Measurements from ENCODE around the gene RNASEL.
A peak's percentile ranks its signal among the peaks of the same experiment; 100 is the strongest.

RNASEL gene

DNA sequence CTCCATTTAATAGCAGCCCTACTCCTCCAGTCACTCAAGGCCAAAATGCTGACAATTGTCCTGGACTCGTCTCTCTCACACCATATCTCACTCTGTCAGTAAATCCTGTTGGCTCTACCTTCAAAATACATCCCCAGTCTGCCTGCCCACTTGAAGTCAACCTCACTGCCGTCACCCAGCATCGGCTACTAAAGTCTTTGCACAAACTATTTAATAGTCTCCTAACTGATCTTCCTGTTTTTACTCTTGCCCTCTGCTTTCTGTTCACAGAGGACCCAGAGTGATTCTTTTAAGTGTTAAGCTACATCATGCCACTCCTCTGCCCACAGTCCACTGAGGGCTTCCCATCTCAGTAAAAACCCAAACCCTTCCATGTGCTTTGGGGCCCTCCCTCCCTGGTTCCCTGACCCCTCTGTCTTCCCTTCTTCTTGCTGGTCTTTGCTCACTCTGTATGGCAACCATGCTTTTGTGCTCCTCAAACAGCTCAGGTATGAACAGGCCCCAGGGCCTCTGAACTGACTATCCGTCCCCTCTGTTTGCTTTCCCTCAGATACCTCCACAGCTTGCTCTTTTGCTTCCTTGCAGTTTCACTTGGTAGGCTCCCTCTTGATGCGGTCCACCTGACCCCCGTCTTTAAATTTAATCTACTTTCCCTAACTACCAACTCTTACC lies 19.0 kb downstream of the RNASEL start:
- H3K4me3 ChIP-seq = no peak overlapping the region
- H3K4me2 ChIP-seq = peak overlapping the region; percentile 65
- TF ChIP-seq Cebpa-rat (IDR thresholded peaks at IDR 0.05) = no peak
- H3K27me3 ChIP-seq = no peaks in the 10 kb centered on the region
- peak overlapping the region; percentile 70 for H3K27ac ChIP-seq
- peaks cover 28% of the 10 kb centered on the region for H3K4me1 ChIP-seq
- H3K36me3 ChIP-seq = peaks cover 11% of the 10 kb centered on the region
- H4K20me1 ChIP-seq = no peaks in the 10 kb centered on the region
- H3K9me3 ChIP-seq = 0 out of 2 replicates have a peak, but pooled peaks cover 9% of the 10 kb centered on the region
- no peak overlapping the region; the same call in 1 of the 2 replicates for H3K9ac ChIP-seq

DNA sequence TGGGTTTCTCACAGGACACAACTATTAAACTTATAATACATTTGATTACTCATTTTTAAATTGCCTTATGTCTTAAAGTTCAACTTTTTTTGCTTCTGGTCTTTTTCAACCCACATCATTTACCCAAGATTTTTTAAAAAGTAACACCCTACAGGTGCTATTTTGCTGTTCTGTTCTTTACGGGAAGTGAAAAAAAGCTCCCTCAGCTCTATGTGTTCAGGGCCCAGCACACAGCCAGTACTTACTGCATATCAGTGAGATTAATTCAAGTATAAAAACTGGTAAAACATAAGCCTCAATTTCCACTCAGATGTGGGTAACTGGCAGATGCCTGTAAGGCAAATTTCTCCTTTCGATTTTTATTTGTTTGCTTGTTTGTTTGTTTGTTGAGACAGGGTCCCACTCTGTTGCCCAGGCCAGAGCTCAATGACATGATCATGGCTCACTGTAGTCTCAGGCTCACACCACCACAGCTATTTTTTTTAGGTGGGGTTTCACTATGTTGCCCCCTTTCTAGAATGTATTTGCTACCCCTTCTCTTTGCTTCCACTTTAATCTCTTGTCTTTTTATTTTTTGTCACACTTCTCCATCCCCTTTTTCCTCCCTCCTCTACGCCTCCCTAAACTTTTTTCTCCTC lies 20.3 kb downstream of the RNASEL start:
- Histone ChIP-seq H3K36me3 (no peaks in the 10 kb centered on the region; the same call in 1 of the 2 replicates), H3K27me3 (no peaks in the 10 kb centered on the region), H3K4me3 (no peak overlapping the region), H3K27ac (no peak overlapping the region), H3K9me3 (0 out of 2 replicates have a peak, but pooled peaks cover 9% of the 10 kb centered on the region), H3K9ac (no peak overlapping the region), H3K4me1 (peaks cover 28% of the 10 kb centered on the region), H4K20me1 (no peaks in the 10 kb centered on the region), H3K4me2 (peak overlapping the region; percentile 65)
- TF ChIP-seq Cebpa-rat (IDR thresholded peaks at IDR 0.05) = no peak

DNA sequence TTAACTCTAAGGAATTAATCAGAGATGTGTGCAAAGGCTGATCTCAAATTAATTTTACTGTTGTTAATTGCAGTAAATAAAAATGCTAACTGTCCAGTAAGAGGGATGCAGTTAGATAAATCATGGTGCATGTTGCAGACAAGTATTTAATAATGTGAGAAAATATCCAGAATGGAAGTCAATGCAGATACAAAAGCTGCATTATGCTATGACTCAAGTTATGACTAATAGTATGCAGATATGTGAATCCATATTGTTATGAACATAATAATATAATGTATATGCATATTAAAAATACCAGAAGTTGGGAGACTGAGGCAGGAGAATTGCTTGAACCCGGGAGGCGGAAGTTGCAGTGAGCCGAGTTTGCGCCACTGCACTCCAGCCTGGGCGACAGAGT lies 21.4 kb downstream of the RNASEL start:
- Histone ChIP-seq H3K4me1 (peaks cover 28% of the 10 kb centered on the region), H4K20me1 (no peaks in the 10 kb centered on the region), H3K4me3 (no peak overlapping the region), H3K9me3 (0 out of 2 replicates have a peak, but pooled peaks cover 9% of the 10 kb centered on the region), H3K27ac (no peak overlapping the region), H3K9ac (no peak overlapping the region), H3K27me3 (no peaks in the 10 kb centered on the region), H3K36me3 (no peaks in the 10 kb centered on the region; the same call in 1 of the 2 replicates), H3K4me2 (no peak overlapping the region)
- TF ChIP-seq Cebpa-rat (IDR thresholded peaks at IDR 0.05) = no peak

DNA sequence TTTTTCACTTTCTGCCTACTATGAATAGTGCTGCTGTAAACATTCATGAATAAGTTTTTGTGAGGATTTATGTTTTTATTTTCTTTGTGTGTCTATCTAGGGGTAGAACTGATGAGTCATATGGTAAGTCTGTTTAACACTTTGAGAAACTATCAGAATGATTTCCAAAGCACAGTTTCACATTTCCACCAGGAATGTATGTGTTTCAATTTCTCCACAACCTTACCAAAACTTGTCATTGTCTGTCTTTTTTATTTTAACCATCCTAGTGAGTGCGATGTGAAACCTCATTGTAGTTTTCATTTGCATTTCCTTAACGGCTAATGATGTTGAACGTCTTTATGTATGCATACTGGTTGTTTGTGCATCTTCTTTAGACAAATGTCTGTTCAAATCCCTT lies 23.5 kb downstream of the RNASEL start:
- H3K4me3 ChIP-seq = no peak overlapping the region
- peaks cover 21% of the 10 kb centered on the region for H3K4me1 ChIP-seq
- no peaks in the 10 kb centered on the region for H3K27me3 ChIP-seq
- H3K9ac ChIP-seq = no peak overlapping the region
- H4K20me1 ChIP-seq = no peaks in the 10 kb centered on the region
- no peaks in the 10 kb centered on the region for H3K36me3 ChIP-seq
- H3K4me2 ChIP-seq = no peak overlapping the region
- TF ChIP-seq Cebpa-rat (IDR thresholded peaks at IDR 0.05) = no peak
- H3K9me3 ChIP-seq = no peaks in the 10 kb centered on the region
- H3K27ac ChIP-seq = no peak overlapping the region

DNA sequence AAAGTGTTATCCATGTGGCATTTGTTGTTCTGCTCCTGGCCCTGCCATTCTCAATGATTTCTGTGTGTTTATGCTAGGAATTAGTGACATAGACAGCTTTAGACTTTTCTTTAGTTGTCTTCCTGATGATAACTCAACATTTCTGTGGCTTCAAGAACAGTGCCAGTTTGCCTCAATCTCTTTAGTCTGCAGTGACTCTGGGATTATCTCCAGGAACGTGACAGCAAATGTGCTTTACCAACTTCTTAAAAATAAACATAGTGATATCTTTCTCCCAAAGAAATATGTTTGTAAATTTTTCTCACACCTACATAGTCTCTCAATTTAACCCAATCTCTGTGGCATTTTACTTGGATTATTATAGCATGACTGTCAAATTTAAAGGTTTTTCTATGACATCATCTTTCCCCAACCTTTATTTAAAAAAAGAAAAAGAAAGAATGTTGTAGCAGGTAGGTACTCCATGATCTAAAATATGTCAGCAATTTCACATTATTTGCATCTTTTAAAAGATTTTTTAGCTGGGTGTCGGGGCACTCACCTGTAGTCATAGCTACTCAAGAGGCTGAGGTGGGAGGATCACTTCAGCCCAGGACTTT lies 24.6 kb downstream of the RNASEL start:
- peaks cover 10% of the 10 kb centered on the region for H3K4me1 ChIP-seq
- TF ChIP-seq Cebpa-rat (IDR thresholded peaks at IDR 0.05) = no peak
- no peaks in the 10 kb centered on the region for H4K20me1 ChIP-seq
- H3K4me3 ChIP-seq = no peak overlapping the region
- H3K9ac ChIP-seq = no peak overlapping the region
- H3K9me3 ChIP-seq = no peaks in the 10 kb centered on the region
- H3K36me3 ChIP-seq = no peaks in the 10 kb centered on the region
- no peak overlapping the region for H3K27ac ChIP-seq
- no peaks in the 10 kb centered on the region for H3K27me3 ChIP-seq
- H3K4me2 ChIP-seq = no peak overlapping the region

DNA sequence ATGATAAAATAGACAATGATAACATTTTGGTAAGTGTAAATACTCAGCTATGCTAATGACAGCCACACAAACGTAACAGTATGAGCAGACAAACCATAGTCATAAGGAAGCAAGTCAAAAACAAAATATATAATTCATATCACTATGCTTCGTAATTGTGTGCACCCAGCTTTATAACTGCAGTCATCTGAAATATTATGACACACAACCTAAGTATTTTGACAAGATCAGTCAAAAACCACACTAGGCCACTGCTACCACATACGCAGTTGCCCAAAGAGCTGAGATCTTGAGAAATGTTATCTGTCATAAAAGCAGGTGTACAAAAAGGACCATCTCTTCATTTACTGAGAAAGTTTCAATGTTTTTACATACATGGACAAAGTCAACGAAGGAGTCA lies 26.0 kb downstream of the RNASEL start:
- no peak for TF ChIP-seq Cebpa-rat (IDR thresholded peaks at IDR 0.05)
- Histone ChIP-seq H3K4me2 (no peak overlapping the region), H3K9me3 (no peaks in the 10 kb centered on the region), H3K4me1 (peaks cover 5% of the 10 kb centered on the region; the same call in 1 of the 2 replicates), H3K36me3 (no peaks in the 10 kb centered on the region), H3K27me3 (no peaks in the 10 kb centered on the region), H3K9ac (no peak overlapping the region), H4K20me1 (no peaks in the 10 kb centered on the region), H3K4me3 (no peak overlapping the region), H3K27ac (no peak overlapping the region)

DNA sequence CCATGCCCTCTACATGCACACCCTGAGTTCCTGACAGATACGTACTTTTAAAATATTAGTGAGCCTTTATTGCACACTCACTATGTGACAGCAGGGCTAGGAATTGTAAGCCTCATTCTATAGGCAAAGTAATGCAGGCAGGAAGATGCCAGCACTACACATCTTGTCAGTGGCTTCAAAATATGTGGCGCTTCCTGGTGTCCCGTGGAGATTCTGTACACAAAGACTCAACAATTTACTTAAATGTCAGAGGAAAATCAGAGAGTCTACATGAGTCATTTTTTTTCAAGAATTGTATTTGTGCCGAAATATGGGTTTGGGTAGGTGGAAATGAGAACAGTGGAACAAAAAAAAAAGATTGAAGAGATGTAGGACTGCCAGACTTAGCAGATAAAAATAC lies 27.6 kb downstream of the RNASEL start:
- H3K27me3 ChIP-seq = no peaks in the 10 kb centered on the region
- no peak overlapping the region for H3K9ac ChIP-seq
- no peak for TF ChIP-seq Cebpa-rat (IDR thresholded peaks at IDR 0.05)
- no peaks in the 10 kb centered on the region for H4K20me1 ChIP-seq
- no peak overlapping the region for H3K4me2 ChIP-seq
- no peaks in the 10 kb centered on the region for H3K9me3 ChIP-seq
- H3K4me1 ChIP-seq = peaks cover 9% of the 10 kb centered on the region; the same call in 1 of the 2 replicates
- H3K4me3 ChIP-seq = no peak overlapping the region
- H3K36me3 ChIP-seq = no peaks in the 10 kb centered on the region
- no peak overlapping the region for H3K27ac ChIP-seq

DNA sequence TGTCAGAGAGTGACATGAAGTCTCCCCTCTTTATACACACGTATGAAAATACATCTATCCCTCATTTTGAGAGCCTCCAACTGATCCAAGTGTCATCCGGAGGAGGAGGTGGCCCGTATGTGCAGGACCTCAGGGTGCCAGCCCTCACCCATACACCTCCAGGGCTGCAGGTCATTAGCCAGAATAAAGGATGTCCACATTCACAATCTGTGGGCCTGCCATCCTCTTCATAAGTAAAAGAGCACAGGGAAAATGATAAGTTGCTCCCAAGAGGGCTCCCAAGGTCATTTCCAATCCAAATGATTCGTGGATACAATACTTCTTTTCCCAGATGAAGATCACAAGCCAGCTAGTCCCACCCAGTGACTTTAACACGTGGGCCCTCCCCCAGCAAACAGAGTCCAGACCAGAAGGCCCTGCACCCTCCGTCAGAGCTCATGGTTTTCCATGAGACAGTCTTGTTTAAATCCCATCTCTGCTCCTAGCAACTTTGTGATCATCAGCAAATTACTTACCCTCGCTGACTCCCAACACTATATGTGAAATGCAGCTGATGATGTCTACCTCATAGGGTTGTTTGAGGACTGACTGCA lies 28.6 kb downstream of the RNASEL start:
- Histone ChIP-seq H3K9me3 (no peaks in the 10 kb centered on the region), H3K4me1 (peaks cover 17% of the 10 kb centered on the region), H3K4me2 (no peak overlapping the region), H3K9ac (no peak overlapping the region), H4K20me1 (no peaks in the 10 kb centered on the region), H3K27ac (no peak overlapping the region), H3K4me3 (no peak overlapping the region), H3K36me3 (no peaks in the 10 kb centered on the region), H3K27me3 (no peaks in the 10 kb centered on the region)
- no peak for TF ChIP-seq Cebpa-rat (IDR thresholded peaks at IDR 0.05)

DNA sequence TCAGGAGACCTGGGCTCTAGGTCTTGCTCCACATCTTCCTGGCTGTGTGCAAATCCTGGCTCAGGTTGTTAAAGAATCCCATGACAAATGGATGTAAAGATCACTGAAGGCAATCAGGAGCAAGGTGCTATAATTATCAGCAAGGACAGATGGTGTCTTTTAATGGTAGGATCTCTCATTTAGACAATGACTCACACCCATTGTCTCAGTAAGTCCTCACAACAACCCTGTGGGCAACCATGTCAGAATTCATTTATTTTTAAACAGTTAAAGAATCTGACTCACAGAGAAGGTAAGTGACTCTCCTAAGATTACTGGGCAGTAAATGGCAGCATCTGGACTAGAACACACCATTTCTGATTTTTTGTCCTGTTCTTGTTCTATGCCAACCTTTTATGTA lies 32.8 kb downstream of the RNASEL start:
- Histone ChIP-seq H3K36me3 (no peaks in the 10 kb centered on the region), H3K27ac (no peak overlapping the region), H3K4me1 (peaks cover 36% of the 10 kb centered on the region), H3K4me2 (peak overlapping the region; percentile 25), H3K9ac (no peak overlapping the region), H4K20me1 (no peaks in the 10 kb centered on the region), H3K27me3 (no peaks in the 10 kb centered on the region), H3K4me3 (no peak overlapping the region), H3K9me3 (peaks cover 7% of the 10 kb centered on the region)
- TF ChIP-seq Cebpa-rat (IDR thresholded peaks at IDR 0.05) = no peak

DNA sequence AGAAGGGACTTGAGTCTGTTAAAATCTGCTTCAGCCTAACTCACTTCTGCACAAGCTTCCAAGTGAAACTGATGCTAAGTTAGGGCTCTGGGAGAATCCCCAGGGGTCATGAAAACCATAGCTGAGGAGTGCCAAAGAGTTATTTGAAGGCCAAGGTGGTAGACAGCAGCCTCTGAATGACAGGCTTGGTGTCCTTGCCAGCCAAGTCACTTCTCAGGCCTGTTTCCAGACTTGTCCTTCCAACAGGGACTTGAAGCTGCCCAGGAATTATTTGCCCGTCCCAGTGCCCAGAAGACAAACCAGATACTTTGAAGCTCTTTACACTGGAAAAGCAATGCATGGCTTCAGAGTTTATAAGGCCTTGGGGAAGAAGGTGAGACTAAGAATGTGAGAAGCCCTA lies 33.6 kb downstream of the RNASEL start:
- Histone ChIP-seq H3K27me3 (no peaks in the 10 kb centered on the region), H3K36me3 (no peaks in the 10 kb centered on the region), H3K9ac (no peak overlapping the region), H3K4me2 (peak overlapping the region; percentile 25), H3K27ac (no peak overlapping the region), H4K20me1 (no peaks in the 10 kb centered on the region), H3K4me1 (peaks cover 36% of the 10 kb centered on the region), H3K9me3 (peaks cover 7% of the 10 kb centered on the region), H3K4me3 (no peak overlapping the region)
- TF ChIP-seq Cebpa-rat (IDR thresholded peaks at IDR 0.05) = no peak
